Trophoblast cell (in vitro differentiated cells and primary cell): ENCODE data around the gene LYPD6B.

ENCODE experiments used
- DNase-seq, 2 donors: peaks; one replicate each; pipeline ENCODE4 v3.0.0-alpha.2; 2016
- H2AFZ ChIP-seq: 2 replicates; pipeline ENCODE4 v1.6.1; 2013; ENCODE audit warnings: low read length, moderate library complexity, mild to moderate bottlenecking; ENCODE audit not compliant: insufficient read depth, poor library complexity
- H2AK5ac ChIP-seq: 2 replicates; pipeline ENCODE4 v1.6.1; 2013; ENCODE audit warnings: mild to moderate bottlenecking, low read length
- H2BK120ac ChIP-seq: 2 replicates; pipeline ENCODE4 v1.6.1; 2013; ENCODE audit warnings: low read length, mild to moderate bottlenecking, moderate library complexity; ENCODE audit not compliant: insufficient read depth, poor library complexity
- H2BK12ac ChIP-seq: 2 replicates; pipeline ENCODE4 v1.6.1; 2013; ENCODE audit warnings: mild to moderate bottlenecking, low read length, moderate library complexity
- H2BK5ac ChIP-seq: 2 replicates; pipeline ENCODE4 v1.6.1; 2013; ENCODE audit warnings: low read length, low read depth, moderate library complexity, mild to moderate bottlenecking; ENCODE audit not compliant: poor library complexity
- H3K14ac ChIP-seq: 2 replicates; pipeline ENCODE4 v1.6.1; 2013; ENCODE audit warnings: mild to moderate bottlenecking, low read length
- H3K18ac ChIP-seq: 2 replicates; pipeline ENCODE4 v1.6.1; 2013; ENCODE audit warnings: mild to moderate bottlenecking, low read length
- H3K23ac ChIP-seq: 2 replicates; pipeline ENCODE4 v1.6.1; 2013; ENCODE audit warnings: low read length
- H3K27ac ChIP-seq: 2 replicates; pipeline ENCODE4 v1.5.1; 2013; ENCODE audit warnings: low read depth, mild to moderate bottlenecking, inconsistent platforms, low read length, moderate library complexity
- H3K27me3 ChIP-seq: 2 replicates; pipeline ENCODE4 v1.6.1; 2013; ENCODE audit warnings: inconsistent platforms, mild to moderate bottlenecking, low read length, moderate library complexity; ENCODE audit not compliant: insufficient read depth
- H3K36me3 ChIP-seq, 2 experiments: 1 replicate in 1 of 2; 2 replicates in 1 of 2; pipeline ENCODE4 v1.6.1; 2013; ENCODE audit warnings: low read length in 2 of 2, mild to moderate bottlenecking in 2 of 2, moderate library complexity in 1 of 2; ENCODE audit not compliant: insufficient read depth in 2 of 2, control insufficient read depth in 1 of 2
- H3K4ac ChIP-seq: 2 replicates; pipeline ENCODE4 v1.6.1; 2013; ENCODE audit warnings: low read depth, mild to moderate bottlenecking, low read length, moderate library complexity
- H3K4me1 ChIP-seq, 2 experiments: 1 replicate in 1 of 2; 2 replicates in 1 of 2; pipeline ENCODE4 v1.6.1; 2013; ENCODE audit warnings: low read length in 2 of 2, mild to moderate bottlenecking in 2 of 2, moderate library complexity in 1 of 2; ENCODE audit not compliant: insufficient read depth in 2 of 2, control insufficient read depth in 1 of 2
- H3K4me2 ChIP-seq: 2 replicates; pipeline ENCODE4 v1.6.1; 2013; ENCODE audit warnings: inconsistent platforms, mild to moderate bottlenecking, low read length, moderate library complexity
- H3K4me3 ChIP-seq: 2 replicates; pipeline ENCODE4 v1.5.1; 2013; ENCODE audit warnings: mild to moderate bottlenecking, low read depth, low read length, inconsistent platforms
- H3K79me1 ChIP-seq: one replicate; pipeline ENCODE4 v1.6.1; 2013; ENCODE audit warnings: low read length
- H3K79me2 ChIP-seq: 2 replicates; pipeline ENCODE4 v1.6.1; 2013; ENCODE audit warnings: low read length, mild to moderate bottlenecking; ENCODE audit not compliant: control insufficient read depth, insufficient read depth, poor library complexity
- H3K9ac ChIP-seq: 2 replicates; pipeline ENCODE4 v1.6.1; 2013; ENCODE audit warnings: mild to moderate bottlenecking, low read length
- H3K9me3 ChIP-seq: 2 replicates; pipeline ENCODE4 v1.6.1; 2013; ENCODE audit warnings: low read depth, mild to moderate bottlenecking, control low read depth, inconsistent platforms, low read length; ENCODE audit not compliant: insufficient read depth
- H4K12ac ChIP-seq: 2 replicates; pipeline ENCODE4 v1.6.1; 2013; ENCODE audit warnings: low read depth, mild to moderate bottlenecking, low read length, moderate library complexity
- H4K8ac ChIP-seq: 2 replicates; pipeline ENCODE4 v1.6.1; 2013; ENCODE audit warnings: low read depth, mild to moderate bottlenecking, low read length, moderate library complexity
- H4K91ac ChIP-seq: one replicate; pipeline ENCODE4 v1.6.1; 2013; ENCODE audit warnings: low read depth, mild to moderate bottlenecking, low read length, moderate library complexity
- WGBS: extraction: QIAGEN DNeasy Blood & Tissue Kit; methylation state at CpG from one replicate; pipeline ENCODE4 v1.1.7; 2013; ENCODE audit warnings: missing lambda C conversion rate; ENCODE audit not compliant: insufficient read length, insufficient coverage; ENCODE audit errors: extremely low coverage; 5-methylcytosine and 5-hydroxymethylcytosine counted together

Gene LYPD6B

GRCh38 chr2:149224543-149224942 is 186.0 kb downstream of the LYPD6B start:
- Histone ChIP-seq H3K4me1 (peaks cover 15 to 16% of the 10 kb centered on the region in 2 experiments), H3K4ac (no peak overlapping the region), H3K36me3 (no peaks in the 10 kb centered on the region), H2BK120ac (no peak overlapping the region), H3K27ac (no peak overlapping the region), H2BK5ac (no peak overlapping the region), H3K9me3 (no peaks in the 10 kb centered on the region), H3K14ac (no peak overlapping the region), H3K23ac (no peak overlapping the region), H2AK5ac (no peak overlapping the region), H2AFZ (no peak overlapping the region), H3K79me2 (no peaks in the 10 kb centered on the region), H3K18ac (no peak overlapping the region), H4K8ac (no peak overlapping the region), H3K4me2 (no peak overlapping the region), H2BK12ac (no peak overlapping the region), H3K4me3 (no peak overlapping the region), H3K9ac (no peak overlapping the region), H4K12ac (no peak overlapping the region), H3K27me3 (no peaks in the 10 kb centered on the region), H3K79me1 (peaks cover 7% of the 10 kb centered on the region), H4K91ac (no peak overlapping the region)
- no peak for DNase-seq
- no CpG with 5 or more reads among the region's 5 CpGs for WGBS

- Histone ChIP-seq H2AFZ (no peak overlapping the region), H2BK12ac (peak overlapping the region; percentile 90), H2BK5ac (peak overlapping the region; percentile 66), H3K36me3 (no peaks in the 10 kb centered on the region), H3K79me2 (no peaks in the 10 kb centered on the region), H3K4me2 (no peak overlapping the region), H3K4ac (no peak overlapping the region), H3K9me3 (no peaks in the 10 kb centered on the region), H3K27me3 (no peaks in the 10 kb centered on the region), H4K12ac (no peak overlapping the region), H4K8ac (no peak overlapping the region), H3K27ac (no peak overlapping the region), H3K23ac (no peak overlapping the region), H3K79me1 (peaks cover 7% of the 10 kb centered on the region), H3K18ac (peak overlapping the region; percentile 48), H3K4me3 (no peak overlapping the region), H2BK120ac (no peak overlapping the region), H4K91ac (no peak overlapping the region), H3K4me1 (peaks cover 11% of the 10 kb centered on the region in 2 experiments), H3K14ac (peak overlapping the region; percentile 53), H2AK5ac (no peak overlapping the region), H3K9ac (no peak overlapping the region)
- WGBS = no CpG with 5 or more reads among the region's 2 CpGs
- DNase-seq = no peak
Measured at GRCh38 chr2:149225446-149225845, 186.9 kb downstream of the LYPD6B start.

- whole genome bisulfite sequencing = no CpG with 5 or more reads among the region's 6 CpGs
- Histone ChIP-seq H2BK12ac (no peak overlapping the region), H3K18ac (no peak overlapping the region), H3K4me2 (no peak overlapping the region), H2AFZ (no peak overlapping the region), H3K79me2 (no peaks in the 10 kb centered on the region), H4K91ac (no peak overlapping the region), H3K27me3 (no peaks in the 10 kb centered on the region), H2AK5ac (no peak overlapping the region), H3K23ac (no peak overlapping the region), H3K4me1 (peaks cover 11% of the 10 kb centered on the region in 2 experiments), H3K79me1 (peaks cover 4% of the 10 kb centered on the region), H3K9ac (no peak overlapping the region), H3K36me3 (no peaks in the 10 kb centered on the region), H3K9me3 (no peaks in the 10 kb centered on the region), H4K12ac (no peak overlapping the region), H3K4me3 (no peak overlapping the region), H4K8ac (no peak overlapping the region), H3K4ac (no peak overlapping the region), H2BK120ac (no peak overlapping the region), H3K14ac (no peak overlapping the region), H2BK5ac (no peak overlapping the region), H3K27ac (no peak overlapping the region)
- DNase-seq = no peak
Measured at GRCh38 chr2:149226790-149227189, 188.3 kb downstream of the LYPD6B start.

GRCh38 chr2:149235816-149236375 is 197.4 kb downstream of the LYPD6B start:
- no peaks in the 10 kb centered on the region for H3K4me1 ChIP-seq
- 100% methylated on average over 1 of the region's 3 CpGs for WGBS

More at GRCh38 chr2:149235816-149236375, 197.4 kb downstream of the LYPD6B start:
- Histone ChIP-seq H2AK5ac (no peak overlapping the region), H4K12ac (no peak overlapping the region), H3K9ac (no peak overlapping the region), H3K9me3 (no peaks in the 10 kb centered on the region), H3K14ac (no peak overlapping the region), H3K4ac (no peak overlapping the region), H2BK5ac (no peak overlapping the region), H4K8ac (no peak overlapping the region), H2BK120ac (no peak overlapping the region), H3K4me2 (no peak overlapping the region), H3K79me1 (no peaks in the 10 kb centered on the region), H3K27ac (no peak overlapping the region), H3K4me3 (no peak overlapping the region), H2AFZ (no peak overlapping the region), H3K27me3 (no peaks in the 10 kb centered on the region), H2BK12ac (no peak overlapping the region), H3K79me2 (no peaks in the 10 kb centered on the region), H3K36me3 (no peaks in the 10 kb centered on the region), H3K23ac (no peak overlapping the region), H3K18ac (no peak overlapping the region), H4K91ac (no peak overlapping the region)
- DNase-seq = no peak
